ENCODE measurements around the gene ACTL6B.
"Not testable (repeated sequence)": the region's sequence is repeated elsewhere in the genome, so short reads cannot be mapped to it uniquely, and the experiment has no call there.

ACTL6B gene

GRCh38 chr7:100655908-100656674, at the start of gene ACTL6B:
Gene ACTL6B, minus strand, starts transcription at chr7:100656448. Its CDS starts 94 bp downstream, at chr7:100656354.
- no peak for DNase-seq (ENCODE audit: low spot score)

GRCh38 chr7:100705320-100705752, 49.1 kb upstream of the ACTL6B start:
- DNase-seq (ENCODE audit: low spot score): peak; percentile 68

- DNase-seq (ENCODE audit: low spot score): not testable (repeated sequence)
Observed at GRCh38 chr7:100701089-100701488, 44.8 kb upstream of the ACTL6B start.

GRCh38 chr7:100699018-100699417, 42.8 kb upstream of the ACTL6B start:
- no peak for DNase-seq (ENCODE audit: low spot score)

- DNase-seq (ENCODE audit: low spot score): no peak
Observed at GRCh38 chr7:100696123-100696521, 39.9 kb upstream of the ACTL6B start.

- DNase-seq (ENCODE audit: low spot score): peak; percentile 69
Observed at GRCh38 chr7:100694098-100694745, 38.0 kb upstream of the ACTL6B start, which contains the start of gene GIGYF1. Gene GIGYF1, minus strand, starts transcription at chr7:100694250. Its CDS starts 6,012 bp downstream, at chr7:100688238.

GRCh38 chr7:100693312-100694097, 37.3 kb upstream of the ACTL6B start:
- DNase-seq (ENCODE audit: low spot score): no peak

GRCh38 chr7:100692578-100692961, 36.3 kb upstream of the ACTL6B start:
- no peak for DNase-seq (ENCODE audit: low spot score)

- DNase-seq (ENCODE audit: low spot score): peak; percentile 72
Observed at GRCh38 chr7:100691676-100692577, 35.7 kb upstream of the ACTL6B start.

- DNase-seq (ENCODE audit: low spot score): no peak
Observed at GRCh38 chr7:100689230-100690135, 33.2 kb upstream of the ACTL6B start.

- no peak for DNase-seq (ENCODE audit: low spot score)
Observed at GRCh38 chr7:100688326-100688860, 32.1 kb upstream of the ACTL6B start.

GRCh38 chr7:100687751-100688300, 31.6 kb upstream of the ACTL6B start:
- no peak for DNase-seq (ENCODE audit: low spot score)

GRCh38 chr7:100687261-100687660, 31.0 kb upstream of the ACTL6B start:
- no peak for DNase-seq (ENCODE audit: low spot score)

- no peak for DNase-seq (ENCODE audit: low spot score)
Observed at GRCh38 chr7:100686822-100687211, 30.6 kb upstream of the ACTL6B start.

GRCh38 chr7:100686201-100686821, 30.1 kb upstream of the ACTL6B start:
- no peak for DNase-seq (ENCODE audit: low spot score)

- no peak for DNase-seq (ENCODE audit: low spot score)
Observed at GRCh38 chr7:100685631-100686145, 29.4 kb upstream of the ACTL6B start.

- no peak for DNase-seq (ENCODE audit: low spot score)
Observed at GRCh38 chr7:100685049-100685605, 28.9 kb upstream of the ACTL6B start.

- no peak for DNase-seq (ENCODE audit: low spot score)
Observed at GRCh38 chr7:100684534-100685042, 28.3 kb upstream of the ACTL6B start.

Measured in globus pallidus (tissue), 1 donor.